PC-9 (cell line): ENCODE measurements around the gene ANGEL2. TPM values are rescaled to one million over a fixed set of nuclear protein-coding genes. Genes with fewer than 3 reads are reported as not detected.

ENCODE experiments used
- BruUV-seq: library from RNA; stranded (reverse); fragments of 400-500 nt; replicated peaks from 2 replicates; lab custom pipeline; 2021; lab: Mats Ljungman, UMichigan
- CTCF ChIA-PET: fragments of 300-600 bp; sonication (Branson Sonifier 250); formaldehyde crosslinking; loops from one replicate; lab custom pipeline; 2022; ENCODE audit warnings: antibody characterized with exemption; lab: Charles Lee
- POLR2A ChIA-PET: fragments of 300-600 bp; sonication (Branson Sonifier 250); formaldehyde crosslinking; loops from one replicate; lab custom pipeline; 2022; ENCODE audit warnings: antibody characterized with exemption; ENCODE audit not compliant: unreplicated experiment; lab: Charles Lee
- DNase-seq, 2 experiments: peaks; one replicate each; pipeline versions ENCODE4 v3.0.0 to v3.0.0-alpha.2; 2015 to 2022; ENCODE audit warnings: mixed read lengths in 1 of 2
- H2AFZ ChIP-seq: fragments of 200-600 bp; sonication (generic); 2 replicates; pipeline ENCODE4 v1.8.1; 2017; ENCODE audit warnings: antibody characterized with exemption
- H3F3A ChIP-seq: fragments of 200-600 bp; sonication (generic); 2 replicates; pipeline ENCODE4 v1.8.1; 2017; ENCODE audit warnings: antibody characterized with exemption, mild to moderate bottlenecking, low read depth; ENCODE audit not compliant: insufficient read depth
- H3K27ac ChIP-seq: fragments of 200-600 bp; sonication (generic); 2 replicates; pipeline ENCODE4 v1.6.1; 2016; ENCODE audit warnings: mixed run types
- H3K27me3 ChIP-seq: fragments of 200-600 bp; sonication (generic); 2 replicates; pipeline ENCODE4 v1.6.1; 2016; ENCODE audit warnings: low read depth, mixed run types; ENCODE audit not compliant: insufficient read depth
- H3K36me3 ChIP-seq: fragments of 200-600 bp; sonication (generic); 2 replicates; pipeline ENCODE4 v1.6.1; 2016; ENCODE audit warnings: low read depth, mixed run types
- H3K4me1 ChIP-seq: fragments of 200-600 bp; sonication (generic); replicated peaks from 2 replicates; pipeline ENCODE4 v1.6.1; 2016; ENCODE audit warnings: mixed run types; ENCODE audit not compliant: insufficient read depth
- H3K4me2 ChIP-seq: fragments of 200-600 bp; sonication (generic); 2 replicates; pipeline ENCODE4 v1.6.1; 2017; ENCODE audit warnings: mixed run types
- H3K4me3 ChIP-seq: fragments of 200-600 bp; sonication (generic); 2 replicates; pipeline ENCODE4 v1.6.1; 2016; ENCODE audit warnings: mixed run types
- H3K79me2 ChIP-seq: fragments of 200-600 bp; sonication (generic); 2 replicates; pipeline ENCODE4 v1.6.1; 2017; ENCODE audit warnings: low read depth, mixed run types
- H3K9me2 ChIP-seq: fragments of 200-600 bp; sonication (generic); 2 replicates; pipeline ENCODE4 v1.8.1; 2017; ENCODE audit warnings: mild to moderate bottlenecking; ENCODE audit not compliant: insufficient read depth
- H3K9me3 ChIP-seq: fragments of 200-600 bp; sonication (generic); 2 replicates; pipeline ENCODE4 v1.8.1; 2016; ENCODE audit warnings: low read depth; ENCODE audit not compliant: insufficient read depth
- H4K20me1 ChIP-seq: fragments of 200-600 bp; sonication (generic); 2 replicates; pipeline ENCODE4 v1.8.1; 2017; ENCODE audit not compliant: insufficient read depth
- CTCF ChIP-seq: fragments of 200-600 bp; sonication (generic); conservative IDR thresholded peaks from 2 replicates; pipeline ENCODE4 v1.6.1; 2017; ENCODE audit warnings: mixed run types, antibody characterized with exemption, mild to moderate bottlenecking, moderate library complexity
- EZH2 ChIP-seq: fragments of 200-600 bp; sonication (generic); IDR thresholded peaks from 2 replicates; pipeline ENCODE4 v1.8.0; 2017; ENCODE audit warnings: antibody characterized with exemption, low read depth
- intact Hi-C: fragments of 100-400 bp; cut with micrococcal nuclease; formaldehyde crosslinking; loops from one replicate; pipeline ENCODE4 v1.10.0; 2022; ENCODE audit not compliant: unreplicated experiment
- total RNA-seq: library from RNA; stranded (reverse); gene quantifications from 2 replicates; pipeline ENCODE4 v1.2.3, GENCODE V29; 2021

The ANGEL2 gene
- total RNA-seq, 1 experiment from 2014 or later: 42.6 TPM

- H3K9me2 ChIP-seq: no peaks in the 10 kb centered on the region
- no TSS peak for BruUV-seq
- POLR2A ChIA-PET: no interaction called here
Observed at GRCh38 chr1:212955961-212956620, 59.6 kb downstream of the ANGEL2 start.

GRCh38 chr1:212955098-212955497, 60.6 kb downstream of the ANGEL2 start:
- H3F3A ChIP-seq: no peaks in the 10 kb centered on the region
- H3K4me2 ChIP-seq: no peak overlapping the region
- no peak overlapping the region for H3K27ac ChIP-seq
- H2AFZ ChIP-seq: no peak overlapping the region
- no peak for TF ChIP-seq EZH2
- peaks cover 22% of the 10 kb centered on the region for H3K27me3 ChIP-seq
- H3K79me2 ChIP-seq: no peaks in the 10 kb centered on the region
- H4K20me1 ChIP-seq: no peaks in the 10 kb centered on the region; the same call in 1 of the 2 replicates
- no TSS peak for BruUV-seq
- intact Hi-C loops: no loop called here
- DNase-seq: no peak
- H3K4me1 ChIP-seq: no peaks in the 10 kb centered on the region
- no peaks in the 10 kb centered on the region for H3K36me3 ChIP-seq
- no peak overlapping the region for H3K4me3 ChIP-seq
- H3K9me3 ChIP-seq: no peaks in the 10 kb centered on the region
- POLR2A ChIA-PET: no interaction called here
- H3K9me2 ChIP-seq: no peaks in the 10 kb centered on the region
- CTCF ChIA-PET: no interaction called here

More at GRCh38 chr1:212955961-212956620, 59.6 kb downstream of the ANGEL2 start:
- H3K4me2 ChIP-seq: no peak overlapping the region
- intact Hi-C loops: no loop called here
- H3K36me3 ChIP-seq: no peaks in the 10 kb centered on the region
- H3K27me3 ChIP-seq: peaks cover 16% of the 10 kb centered on the region
- no peaks in the 10 kb centered on the region for H3K9me3 ChIP-seq
- H4K20me1 ChIP-seq: no peaks in the 10 kb centered on the region; the same call in 1 of the 2 replicates
- no peak overlapping the region for H3K27ac ChIP-seq
- H3K4me1 ChIP-seq: no peaks in the 10 kb centered on the region
- H2AFZ ChIP-seq: no peak overlapping the region
- H3F3A ChIP-seq: no peaks in the 10 kb centered on the region
- CTCF ChIA-PET: no interaction called here
- no peak for DNase-seq
- no peaks in the 10 kb centered on the region for H3K79me2 ChIP-seq
- no peak overlapping the region for H3K4me3 ChIP-seq
- TF ChIP-seq CTCF (no peak), EZH2 (no peak)

DNA sequence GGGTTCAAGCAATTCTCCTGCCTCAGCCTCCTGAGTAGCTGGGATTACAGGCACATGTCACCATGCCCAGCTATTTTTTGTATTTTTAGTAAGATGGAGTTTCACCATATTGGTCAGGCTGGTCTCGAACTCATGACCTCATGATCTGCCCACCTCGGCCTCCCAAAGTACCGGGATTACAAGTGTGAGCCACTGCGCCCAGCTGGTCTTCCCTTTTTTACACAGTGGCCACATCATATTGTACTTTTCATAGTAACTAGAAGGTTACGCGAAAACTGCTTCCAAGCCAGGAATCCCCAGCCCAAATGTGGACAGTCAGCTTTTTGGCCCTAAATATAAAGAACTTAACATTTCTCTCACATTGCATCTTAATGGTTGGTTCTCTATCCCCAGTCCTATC, 61.2 kb downstream of the ANGEL2 start:
- Histone ChIP-seq H4K20me1 (no peaks in the 10 kb centered on the region; the same call in 1 of the 2 replicates), H3K27me3 (peaks cover 25% of the 10 kb centered on the region), H3K9me2 (no peaks in the 10 kb centered on the region), H3K4me2 (no peak overlapping the region), H3K9me3 (no peaks in the 10 kb centered on the region), H3K79me2 (no peaks in the 10 kb centered on the region), H3K36me3 (no peaks in the 10 kb centered on the region), H3K4me1 (no peaks in the 10 kb centered on the region), H3K27ac (no peak overlapping the region), H2AFZ (no peak overlapping the region), H3F3A (no peaks in the 10 kb centered on the region), H3K4me3 (no peak overlapping the region)
- ChIA-PET CTCF (no interaction called here), POLR2A (no interaction called here)
- intact Hi-C loops: no loop called here
- no peak for DNase-seq
- TF ChIP-seq EZH2 (no peak), CTCF (no peak)
- BruUV-seq: no TSS peak

- Histone ChIP-seq H3F3A (no peaks in the 10 kb centered on the region), H3K27ac (no peak overlapping the region), H2AFZ (no peak overlapping the region), H3K36me3 (no peaks in the 10 kb centered on the region), H3K4me1 (no peaks in the 10 kb centered on the region), H4K20me1 (no peaks in the 10 kb centered on the region), H3K4me2 (no peak overlapping the region), H3K9me3 (no peaks in the 10 kb centered on the region), H3K79me2 (no peaks in the 10 kb centered on the region), H3K9me2 (no peaks in the 10 kb centered on the region), H3K27me3 (peaks cover 20% of the 10 kb centered on the region), H3K4me3 (no peak overlapping the region)
- no peak for TF ChIP-seq EZH2
- no peak for TF ChIP-seq CTCF
- no peak for DNase-seq
- BruUV-seq: no TSS peak
- CTCF ChIA-PET: no interaction called here
- intact Hi-C loops: no loop called here
- POLR2A ChIA-PET: no interaction called here
Observed at GRCh38 chr1:212953321-212953720, 62.3 kb downstream of the ANGEL2 start.
